HCT116 (cell line): Measurements from ENCODE around the gene CDH13.

ENCODE experiments used
- CEBPB ChIP-seq: IDR thresholded peaks from 2 replicates; pipeline ENCODE4 v1.6.1; 2012; ENCODE audit warnings: low read depth
- CTCF ChIP-seq, 3 experiments: fragments of 200-600 bp in 1 of 3; sonication (generic) in 1 of 3; IDR thresholded peaks in 2 of 3; conservative IDR thresholded peaks in 1 of 3; 2 replicates each; pipeline ENCODE4 v1.5.1; 2012 to 2017; ENCODE audit warnings: low read depth in 2 of 3, low read length in 2 of 3, antibody characterized with exemption in 1 of 3, borderline replicate concordance in 1 of 3, control low read depth in 1 of 3, mild to moderate bottlenecking in 1 of 3, mixed read lengths in 1 of 3, mixed run types in 1 of 3, moderate library complexity in 1 of 3; ENCODE audit not compliant: insufficient read depth in 1 of 3
- ELF1 ChIP-seq: IDR thresholded peaks from 2 replicates; pipeline ENCODE4 v1.6.1; 2012; ENCODE audit warnings: low read depth, borderline replicate concordance
- EZH2 ChIP-seq: fragments of 200-600 bp; sonication (generic); IDR thresholded peaks from 2 replicates; pipeline ENCODE4 v1.6.1; 2017; ENCODE audit warnings: antibody characterized with exemption, mixed run types
- EZH2phosphoT487 ChIP-seq: fragments of 200-600 bp; IDR thresholded peaks from 2 replicates; pipeline ENCODE4 v1.6.1; 2018; ENCODE audit warnings: antibody characterized with exemption, borderline replicate concordance
- JUND ChIP-seq: IDR thresholded peaks from 2 replicates; pipeline ENCODE4 v1.6.1; 2012
- POLR2A ChIP-seq: IDR thresholded peaks from 2 replicates; pipeline ENCODE4 v1.7.0; 2011; ENCODE audit warnings: borderline replicate concordance; ENCODE audit not compliant: insufficient read depth, insufficient read length; ENCODE audit errors: extremely low read depth
- POLR2AphosphoS5 ChIP-seq: IDR thresholded peaks from 2 replicates; pipeline ENCODE4 v1.6.1; 2011; ENCODE audit warnings: mild to moderate bottlenecking, low read depth, low read length, moderate library complexity
- RAD21 ChIP-seq: IDR thresholded peaks from 2 replicates; pipeline ENCODE4 v1.6.1; 2012; ENCODE audit warnings: low read depth, mild to moderate bottlenecking
- SIN3A ChIP-seq: IDR thresholded peaks from 2 replicates; pipeline ENCODE4 v1.6.1; 2012; ENCODE audit warnings: low read depth

GRCh38 chr16:82843606-82844271 lies 217.0 kb downstream of the CDH13 start:
- TF ChIP-seq CTCF (IDR thresholded peaks at IDR 0.05 in 2 of 3, conservative IDR thresholded peaks at IDR 0.05 in 1 of 3; ENCODE audit: borderline replicate concordance in 1 of 3, insufficient read depth in 1 of 3, low read depth in 2 of 3, low read length in 2 of 3) (no peak), JUND (no peak), POLR2AphosphoS5 (no peak), RAD21 (no peak), EZH2 (no peak), POLR2A (no peak), SIN3A (no peak), CEBPB (no peak), EZH2phosphoT487 (no peak), ELF1 (no peak)
